Central memory CD8-positive, alpha-beta T cell (primary cell): ENCODE measurements around the gene SGPP2.

Experiments used
- ATAC-seq: fragments of 150-1000 bp; cut with Tn5 transposase; replicated peaks from 2 replicates; pipeline ENCODE4 v1.10.0; 2022; ENCODE audit warnings: mild to moderate bottlenecking, moderate FRiP score, moderate number of reproducible peaks; ENCODE audit not compliant: poor library complexity, severe bottlenecking; ENCODE audit errors: extremely low read depth
- DNase-seq, 2 donors: peaks; one replicate each; pipeline ENCODE4 v3.0.0; 2021; ENCODE audit warnings: low spot score in 2 of 2
- H3K27ac Mint-ChIP-seq: one replicate; pipeline ENCODE4 v1.8.0; 2022; ENCODE audit warnings: low read depth, mild to moderate bottlenecking, moderate library complexity, mixed read lengths
- H3K27me3 Mint-ChIP-seq: one replicate; pipeline ENCODE4 v1.8.0; 2022; ENCODE audit warnings: mixed read lengths
- H3K36me3 Mint-ChIP-seq: one replicate; pipeline ENCODE4 v1.8.0; 2022; ENCODE audit warnings: mild to moderate bottlenecking, moderate library complexity, mixed read lengths; ENCODE audit not compliant: insufficient read depth
- H3K4me1 Mint-ChIP-seq: one replicate; pipeline ENCODE4 v1.8.0; 2022; ENCODE audit warnings: mixed read lengths
- H3K4me3 Mint-ChIP-seq: one replicate; pipeline ENCODE4 v1.8.0; 2022; ENCODE audit warnings: mild to moderate bottlenecking, moderate library complexity, mixed read lengths
- H3K9me3 Mint-ChIP-seq: one replicate; pipeline ENCODE4 v1.8.0; 2022; ENCODE audit warnings: mixed read lengths

Gene SGPP2

GRCh38 chr2:222424276-222424728, at the start of gene SGPP2:
TSS of gene SGPP2 (plus strand) at chr2:222424543. CDS start at chr2:222424603, 60 bp downstream.
- Mint-ChIP-seq H3K4me1 (peaks cover 29% of the 10 kb centered on the region), H3K36me3 (peaks cover 3% of the 10 kb centered on the region), H3K27me3 (peaks cover 26% of the 10 kb centered on the region), H3K9me3 (no peaks in the 10 kb centered on the region), H3K27ac (peak within 1 kb of the TSS; percentile 84), H3K4me3 (peak within 1 kb of the TSS; percentile 91)
- ATAC-seq (peak; percentile 26), DNase-seq (no peak)

DNA sequence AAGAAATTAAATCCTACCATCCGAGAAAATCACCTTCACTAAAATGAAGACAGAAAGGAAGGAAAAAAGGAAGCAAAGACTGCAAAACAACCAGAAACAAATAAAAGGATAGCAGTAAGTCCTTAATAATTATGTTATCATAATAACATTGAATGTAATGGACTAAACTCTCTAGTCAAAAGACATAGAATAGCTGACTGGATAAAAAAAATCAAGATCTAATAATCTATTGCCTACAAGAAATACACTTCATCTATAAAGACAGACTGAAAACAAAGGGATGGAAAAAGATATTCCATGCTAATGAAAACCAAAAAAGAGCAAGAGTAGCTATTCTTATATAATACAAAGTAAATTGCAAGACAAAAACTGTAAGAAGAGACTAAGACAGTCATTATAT, 48.5 kb upstream of the SGPP2 start:
- Mint-ChIP-seq H3K27me3 (peaks cover 14% of the 10 kb centered on the region), H3K4me3 (no peak overlapping the region), H3K4me1 (no peaks in the 10 kb centered on the region), H3K27ac (no peak overlapping the region), H3K36me3 (no peaks in the 10 kb centered on the region), H3K9me3 (peaks cover 5% of the 10 kb centered on the region)
- no peak for ATAC-seq
- DNase-seq, result no peak

- ATAC-seq, result no peak
- Mint-ChIP-seq H3K27ac (no peak overlapping the region), H3K9me3 (peaks cover 5% of the 10 kb centered on the region), H3K4me3 (no peak overlapping the region), H3K27me3 (peaks cover 7% of the 10 kb centered on the region), H3K36me3 (no peaks in the 10 kb centered on the region), H3K4me1 (no peaks in the 10 kb centered on the region)
- no peak for DNase-seq
These were observed 43.9 kb upstream of the SGPP2 start for GRCh38 chr2:222380456-222380855.

- Mint-ChIP-seq H3K27me3 (no peaks in the 10 kb centered on the region), H3K4me1 (no peaks in the 10 kb centered on the region), H3K36me3 (no peaks in the 10 kb centered on the region), H3K4me3 (no peak overlapping the region), H3K9me3 (peaks cover 5% of the 10 kb centered on the region), H3K27ac (no peak overlapping the region)
- ATAC-seq (no peak), DNase-seq (no peak)
These were observed 42.8 kb upstream of the SGPP2 start for GRCh38 chr2:222381566-222381965.

- DNase-seq (no peak), ATAC-seq (no peak)
- Mint-ChIP-seq H3K4me3 (no peak overlapping the region), H3K27ac (no peak overlapping the region), H3K9me3 (peaks cover 5% of the 10 kb centered on the region), H3K36me3 (no peaks in the 10 kb centered on the region), H3K4me1 (no peaks in the 10 kb centered on the region), H3K27me3 (peaks cover 2% of the 10 kb centered on the region)
These were observed 41.1 kb upstream of the SGPP2 start for GRCh38 chr2:222383255-222383654.

DNA sequence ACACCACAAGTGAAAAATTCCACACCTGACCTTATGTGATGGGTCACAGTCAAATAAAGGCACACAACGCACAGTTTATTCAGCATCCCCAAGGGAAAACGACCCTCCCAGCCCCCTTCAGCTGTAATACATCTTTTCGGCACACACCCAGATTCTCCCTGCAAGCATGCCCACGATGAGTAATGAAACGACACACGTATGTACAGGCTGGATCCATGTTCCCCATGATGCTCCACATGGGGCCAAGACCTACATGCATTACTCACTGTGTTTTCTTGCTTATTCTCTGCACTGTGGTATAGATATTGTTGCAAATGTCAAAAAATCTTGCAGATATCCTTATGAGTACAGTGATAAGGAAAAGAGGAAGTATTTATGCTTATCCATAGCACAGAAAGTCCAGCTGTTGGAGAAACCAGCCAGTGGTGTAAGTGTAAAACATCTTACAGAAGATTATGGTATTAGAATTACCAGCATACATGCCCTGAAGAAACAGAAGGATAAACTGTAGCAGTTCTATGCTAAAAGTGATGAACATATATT, 32.5 kb upstream of the SGPP2 start:
- peaks cover 10% of the 10 kb centered on the region for H3K27me3 Mint-ChIP-seq
- no peak overlapping the region for H3K4me3 Mint-ChIP-seq
- DNase-seq (no peak), ATAC-seq (no peak)
- no peaks in the 10 kb centered on the region for H3K9me3 Mint-ChIP-seq
- H3K27ac Mint-ChIP-seq, result no peak overlapping the region
- no peaks in the 10 kb centered on the region for H3K36me3 Mint-ChIP-seq
- no peaks in the 10 kb centered on the region for H3K4me1 Mint-ChIP-seq

- no peak for ATAC-seq
- H3K4me1 Mint-ChIP-seq, result no peaks in the 10 kb centered on the region
- no peaks in the 10 kb centered on the region for H3K9me3 Mint-ChIP-seq
- DNase-seq, result no peak
- H3K27ac Mint-ChIP-seq, result no peak overlapping the region
- H3K27me3 Mint-ChIP-seq, result peaks cover 3% of the 10 kb centered on the region
- no peaks in the 10 kb centered on the region for H3K36me3 Mint-ChIP-seq
- no peak overlapping the region for H3K4me3 Mint-ChIP-seq
These were observed 30.5 kb upstream of the SGPP2 start for GRCh38 chr2:222393733-222394267.

DNA sequence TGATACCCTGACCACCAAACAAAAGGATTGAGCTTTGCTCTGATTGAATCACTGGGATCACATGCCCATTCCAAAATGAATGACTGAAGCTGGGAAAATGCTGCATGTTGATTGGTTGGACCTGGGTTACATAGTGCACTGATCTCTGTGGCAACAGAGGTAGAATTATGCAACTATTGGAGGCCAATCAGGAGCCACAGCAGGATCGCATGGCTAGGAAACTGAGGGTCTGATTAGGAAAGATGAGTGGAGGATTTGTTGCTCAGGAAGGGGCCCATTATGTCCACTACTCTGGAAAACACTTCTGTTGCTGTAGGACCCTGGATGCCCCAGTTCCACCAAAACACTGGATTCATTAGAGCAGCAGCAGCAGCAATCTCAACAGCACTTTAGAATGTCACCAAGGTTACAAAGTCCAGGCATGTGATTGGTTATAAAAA, 25.9 kb upstream of the SGPP2 start:
- no peaks in the 10 kb centered on the region for H3K27me3 Mint-ChIP-seq
- no peaks in the 10 kb centered on the region for H3K9me3 Mint-ChIP-seq
- no peak for DNase-seq
- no peak for ATAC-seq
- no peaks in the 10 kb centered on the region for H3K4me1 Mint-ChIP-seq
- H3K36me3 Mint-ChIP-seq, result no peaks in the 10 kb centered on the region
- H3K4me3 Mint-ChIP-seq, result no peak overlapping the region
- H3K27ac Mint-ChIP-seq, result no peak overlapping the region

- no peaks in the 10 kb centered on the region for H3K36me3 Mint-ChIP-seq
- H3K9me3 Mint-ChIP-seq, result no peaks in the 10 kb centered on the region
- no peaks in the 10 kb centered on the region for H3K4me1 Mint-ChIP-seq
- no peak overlapping the region for H3K4me3 Mint-ChIP-seq
- no peaks in the 10 kb centered on the region for H3K27me3 Mint-ChIP-seq
- no peak for ATAC-seq
- H3K27ac Mint-ChIP-seq, result no peak overlapping the region
- DNase-seq, result no peak
These were observed 25.1 kb upstream of the SGPP2 start for GRCh38 chr2:222399038-222399783.

DNA sequence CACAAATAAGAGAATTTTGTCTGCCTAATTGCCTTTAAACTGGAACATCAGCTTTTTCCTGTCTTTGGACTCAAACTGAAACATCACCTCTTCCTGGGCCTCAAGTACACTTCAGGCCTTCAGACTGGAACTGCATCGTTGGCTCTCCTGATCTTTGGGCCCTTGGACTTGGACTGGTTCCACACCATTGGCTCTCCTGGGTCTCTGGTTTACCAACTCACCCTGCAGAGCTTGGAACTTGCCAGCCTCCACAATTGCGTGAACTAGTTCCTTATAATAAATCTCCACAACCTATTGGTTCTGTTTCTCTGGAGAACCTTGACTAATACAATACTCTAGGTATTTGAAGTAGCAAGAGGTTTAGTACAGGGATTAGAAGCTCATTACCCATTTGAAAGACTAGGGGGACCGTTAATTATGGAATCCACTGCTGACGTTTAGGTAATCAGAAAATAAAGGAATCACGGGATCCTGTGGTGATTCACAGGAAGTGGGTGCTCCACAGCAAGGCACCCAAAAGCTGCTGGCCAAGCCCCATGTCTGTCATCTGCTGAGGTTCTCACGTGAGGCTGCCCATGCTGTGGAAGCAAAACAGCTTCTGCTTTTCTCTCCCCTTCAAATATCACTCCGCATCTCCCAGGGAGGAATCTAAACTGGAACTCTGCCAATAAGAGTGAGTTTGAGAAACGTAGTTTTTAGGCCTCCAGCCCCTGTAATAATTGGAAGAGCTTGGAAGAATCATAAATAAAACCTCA, 20.0 kb upstream of the SGPP2 start:
- Mint-ChIP-seq H3K27ac (no peak overlapping the region), H3K4me3 (no peak overlapping the region), H3K9me3 (no peaks in the 10 kb centered on the region), H3K36me3 (no peaks in the 10 kb centered on the region), H3K4me1 (no peaks in the 10 kb centered on the region), H3K27me3 (no peaks in the 10 kb centered on the region)
- DNase-seq, result no peak
- no peak for ATAC-seq

- DNase-seq (no peak), ATAC-seq (no peak)
- Mint-ChIP-seq H3K36me3 (no peaks in the 10 kb centered on the region), H3K4me3 (no peak overlapping the region), H3K27me3 (no peaks in the 10 kb centered on the region), H3K4me1 (no peaks in the 10 kb centered on the region), H3K27ac (no peak overlapping the region), H3K9me3 (peaks cover 5% of the 10 kb centered on the region)
These were observed 15.7 kb upstream of the SGPP2 start for GRCh38 chr2:222408684-222409083.

- no peaks in the 10 kb centered on the region for H3K4me1 Mint-ChIP-seq
- ATAC-seq (no peak), DNase-seq (no peak)
- H3K4me3 Mint-ChIP-seq, result no peak overlapping the region
- H3K27ac Mint-ChIP-seq, result no peak overlapping the region
- no peaks in the 10 kb centered on the region for H3K27me3 Mint-ChIP-seq
- H3K36me3 Mint-ChIP-seq, result no peaks in the 10 kb centered on the region
- H3K9me3 Mint-ChIP-seq, result peaks cover 5% of the 10 kb centered on the region
These were observed 13.8 kb upstream of the SGPP2 start for GRCh38 chr2:222410534-222410933.
